Colonic mucosa (tissue), 4 donors: Measurements from ENCODE around the gene OR10Z1. TPM values are rescaled to one million over a fixed set of nuclear protein-coding genes. Genes with fewer than 3 reads are reported as not detected.

Experiments
- DNase-seq: peaks from one replicate; pipeline ENCODE4 v3.0.0-alpha.2; 2020
- H3K27ac ChIP-seq: fragments of 200-600 bp; one replicate; pipeline ENCODE4 v1.8.0; 2021
- H3K27me3 ChIP-seq: fragments of 200-600 bp; one replicate; pipeline ENCODE4 v1.8.0; 2021
- H3K36me3 ChIP-seq: fragments of 200-600 bp; one replicate; pipeline ENCODE4 v1.8.0; 2021
- H3K4me1 ChIP-seq: fragments of 200-600 bp; one replicate; pipeline ENCODE4 v1.8.0; 2021; ENCODE audit warnings: mild to moderate bottlenecking
- H3K4me3 ChIP-seq: fragments of 200-600 bp; one replicate; pipeline ENCODE4 v1.8.0; 2021
- H3K9ac ChIP-seq, 2 donors: one replicate each; pipeline ENCODE4 v1.7.0; 2013; ENCODE audit warnings: control low read depth in 2 of 2, low read depth in 2 of 2, low read length in 2 of 2
- H3K9me3 ChIP-seq: fragments of 200-600 bp; one replicate; pipeline ENCODE4 v1.8.0; 2021
- CTCF ChIP-seq: fragments of 200-600 bp; IDR thresholded peaks from one replicate; pipeline ENCODE4 v1.8.0; 2022; ENCODE audit warnings: antibody characterized with exemption, mild to moderate bottlenecking
- intact Hi-C: fragments of 100-400 bp; cut with DNase I; formaldehyde crosslinking; loops from one replicate; pipeline ENCODE4 v1.14.1; 2022
- total RNA-seq, 2 donors: library from RNA; stranded (reverse); fragmentation: NEBNext Ultra II Directional in 1 of 2; extraction: Animal tissue kit (Norgen Biotek cat#: 25700) in 1 of 2; gene quantifications; one replicate each; pipeline ENCODE4 v1.2.1, GENCODE V29; 2021
- donor health status: healthy.
- donor health status: DM: no; HTN: no; CAD: no.
- donor health status: DM: no; HTN: no; CAD: no.

OR10Z1 gene
- total RNA-seq, 2 donors from 2014 or later, result not detected

DNA sequence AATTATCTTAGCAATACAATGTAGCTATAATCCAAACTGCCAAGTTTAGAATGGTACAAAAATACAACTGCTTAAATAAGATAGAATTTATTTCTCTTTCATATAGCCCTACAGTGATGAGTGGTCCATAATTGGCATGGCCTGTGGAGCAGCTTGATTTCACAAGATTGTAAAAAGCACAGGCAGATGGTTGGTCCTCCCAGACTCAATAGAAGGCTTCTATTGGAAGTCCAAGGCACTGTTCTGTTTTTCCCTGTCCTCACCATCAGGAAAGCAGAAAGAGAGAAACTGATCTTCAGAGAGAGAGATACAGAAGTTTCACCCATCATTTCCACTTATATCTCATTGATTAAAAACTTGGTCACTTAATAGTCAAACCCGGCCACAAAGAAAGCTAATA lies 32.8 kb upstream of the OR10Z1 start:
- no peak overlapping the region for H3K9ac ChIP-seq
- no peak for DNase-seq
- no peak overlapping the region for H3K4me3 ChIP-seq
- no peak overlapping the region for H3K27ac ChIP-seq
- intact Hi-C loops, result no loop called here
- H3K27me3 ChIP-seq, result no peaks in the 10 kb centered on the region
- no peaks in the 10 kb centered on the region for H3K36me3 ChIP-seq
- TF ChIP-seq CTCF, result no peak
- H3K4me1 ChIP-seq, result no peaks in the 10 kb centered on the region
- no peaks in the 10 kb centered on the region for H3K9me3 ChIP-seq

DNA sequence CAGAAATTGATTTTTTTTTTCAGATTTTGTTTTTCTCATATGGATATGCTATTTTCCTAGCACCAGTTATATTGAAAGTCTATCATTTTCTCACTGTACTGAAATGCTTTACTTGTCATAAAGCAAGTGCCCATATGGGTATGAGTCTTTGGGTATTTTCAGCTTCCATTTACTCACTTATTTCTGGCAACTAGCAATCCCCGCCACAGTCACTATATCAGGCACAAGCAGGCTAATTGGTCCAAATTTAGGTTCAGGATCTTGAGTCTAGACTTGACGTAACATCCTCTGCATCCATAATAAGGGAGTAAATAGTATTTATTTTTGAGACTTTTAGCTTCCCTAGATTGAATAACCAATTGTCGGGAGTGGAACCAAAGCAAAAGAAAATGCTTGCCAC lies 27.5 kb upstream of the OR10Z1 start:
- H3K4me1 ChIP-seq, result no peaks in the 10 kb centered on the region
- intact Hi-C loops, result no loop called here
- no peak for TF ChIP-seq CTCF

GRCh38 chr1:158579733-158580132 lies 25.3 kb upstream of the OR10Z1 start, which contains the start of gene OR10X1:
Gene OR10X1 (minus strand): TSS chr1:158579899. CDS start chr1:158579899, 0 bp downstream.
- H3K4me3 ChIP-seq, result no peak within 1 kb of the TSS
- H3K36me3 ChIP-seq, result no peaks in the 10 kb centered on the region
- DNase-seq, result no peak
- no peaks in the 10 kb centered on the region for H3K9me3 ChIP-seq
- no peak within 1 kb of the TSS for H3K27ac ChIP-seq
- H3K27me3 ChIP-seq, result no peaks in the 10 kb centered on the region
- TF ChIP-seq CTCF, result no peak
- intact Hi-C loops, result no loop called here
- no peaks in the 10 kb centered on the region for H3K4me1 ChIP-seq
- H3K9ac ChIP-seq, result no peak within 1 kb of the TSS

More for the DNA sequence above, 27.5 kb upstream of the OR10Z1 start:
- Histone ChIP-seq H3K36me3 (no peaks in the 10 kb centered on the region), H3K9me3 (no peaks in the 10 kb centered on the region), H3K4me3 (no peak overlapping the region), H3K27ac (no peak overlapping the region), H3K9ac (no peak overlapping the region), H3K27me3 (no peaks in the 10 kb centered on the region)
- DNase-seq, result no peak

GRCh38 chr1:158583962-158584361 lies 21.1 kb upstream of the OR10Z1 start:
- Histone ChIP-seq H3K4me3 (no peak overlapping the region), H3K4me1 (no peaks in the 10 kb centered on the region), H3K9ac (no peak overlapping the region), H3K36me3 (no peaks in the 10 kb centered on the region), H3K27me3 (no peaks in the 10 kb centered on the region), H3K9me3 (no peaks in the 10 kb centered on the region), H3K27ac (no peak overlapping the region)
- intact Hi-C loops, result no loop called here
- no peak for DNase-seq
- no peak for TF ChIP-seq CTCF

DNA sequence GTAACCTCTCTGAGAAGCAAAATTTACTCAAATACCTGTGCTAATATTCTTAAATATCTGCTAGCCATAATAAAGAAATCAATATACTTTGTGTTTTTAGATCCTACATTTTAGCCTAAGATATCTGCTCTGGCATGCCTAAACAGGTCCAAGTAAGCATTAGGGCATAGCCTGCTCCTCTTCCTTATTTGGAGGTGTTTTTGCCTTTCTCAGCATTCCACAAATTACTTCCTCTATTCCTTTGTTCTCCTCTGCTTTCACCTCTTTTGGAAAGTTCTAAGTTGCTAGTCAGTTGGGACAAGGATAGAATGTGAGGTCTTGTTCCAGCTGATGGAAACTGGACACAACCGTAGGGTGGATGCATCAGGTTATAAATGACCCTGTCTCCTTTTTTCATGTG lies 18.1 kb upstream of the OR10Z1 start:
- Histone ChIP-seq H3K27ac (no peak overlapping the region), H3K9me3 (no peaks in the 10 kb centered on the region), H3K9ac (no peak overlapping the region), H3K36me3 (no peaks in the 10 kb centered on the region), H3K4me3 (no peak overlapping the region), H3K27me3 (no peaks in the 10 kb centered on the region), H3K4me1 (no peaks in the 10 kb centered on the region)
- intact Hi-C loops, result no loop called here
- TF ChIP-seq CTCF, result no peak
- no peak for DNase-seq

- DNase-seq, result no peak
- Histone ChIP-seq H3K27me3 (no peaks in the 10 kb centered on the region), H3K4me3 (no peak overlapping the region), H3K9me3 (no peaks in the 10 kb centered on the region), H3K4me1 (no peaks in the 10 kb centered on the region), H3K36me3 (no peaks in the 10 kb centered on the region), H3K9ac (no peak overlapping the region), H3K27ac (no peak overlapping the region)
- no peak for TF ChIP-seq CTCF
- intact Hi-C loops, result no loop called here
Observed at GRCh38 chr1:158600735-158601134, 4.3 kb upstream of the OR10Z1 start.
